Measurements from ENCODE around the gene CMTM7.
"Not testable (repeated sequence)": the region's sequence is repeated elsewhere in the genome, so short reads cannot be mapped to it uniquely, and the experiment has no call there.

The CMTM7 gene

DNA sequence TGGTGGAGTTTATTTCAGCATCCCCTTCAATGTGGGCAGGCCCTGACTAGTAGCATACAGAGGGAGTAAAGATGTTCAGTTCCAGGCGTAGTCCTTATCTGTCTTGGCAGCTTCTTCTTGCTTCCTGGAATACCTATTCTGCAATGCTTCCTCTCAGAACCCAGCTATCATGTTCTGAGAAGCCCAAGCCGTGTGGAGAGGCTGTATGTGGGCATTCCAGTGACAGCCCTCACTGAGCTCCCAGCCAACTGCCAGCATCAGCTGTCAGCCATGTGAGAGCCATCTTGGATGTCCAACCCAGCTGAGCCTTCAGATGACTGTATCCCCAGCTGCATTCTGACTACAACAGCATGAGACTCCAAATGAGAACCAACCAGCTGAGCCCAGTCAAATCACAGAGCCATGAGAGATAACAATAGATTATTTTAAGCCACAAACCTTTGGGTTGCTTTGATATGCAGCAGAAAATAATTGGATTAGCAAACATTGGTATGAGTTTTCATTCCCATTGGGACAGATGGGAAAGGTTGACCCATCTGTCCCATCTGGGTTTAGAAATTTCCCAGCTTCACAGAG is 8.4 kb upstream of the CMTM7 start:
- no peak for DNase-seq

DNA sequence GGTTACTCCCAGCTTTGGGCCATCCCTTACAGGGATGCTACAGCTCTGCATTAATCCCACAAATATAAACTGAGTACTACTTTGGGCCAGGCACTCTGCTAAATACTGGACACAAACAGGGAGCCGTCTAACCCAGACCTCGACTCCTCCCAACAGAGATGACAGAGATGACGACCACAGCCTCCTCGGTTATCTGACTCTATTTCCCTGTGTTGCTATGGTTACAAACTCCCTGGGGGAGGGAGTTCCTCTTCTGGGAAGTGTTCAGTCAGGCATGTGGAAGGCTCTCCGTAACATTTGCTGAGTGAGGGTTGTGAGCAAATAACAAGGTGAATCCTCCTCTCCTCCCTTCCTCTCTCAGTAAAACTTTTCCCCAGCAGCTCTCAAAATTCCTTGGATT is 6.7 kb upstream of the CMTM7 start:
- no peak for DNase-seq

DNA sequence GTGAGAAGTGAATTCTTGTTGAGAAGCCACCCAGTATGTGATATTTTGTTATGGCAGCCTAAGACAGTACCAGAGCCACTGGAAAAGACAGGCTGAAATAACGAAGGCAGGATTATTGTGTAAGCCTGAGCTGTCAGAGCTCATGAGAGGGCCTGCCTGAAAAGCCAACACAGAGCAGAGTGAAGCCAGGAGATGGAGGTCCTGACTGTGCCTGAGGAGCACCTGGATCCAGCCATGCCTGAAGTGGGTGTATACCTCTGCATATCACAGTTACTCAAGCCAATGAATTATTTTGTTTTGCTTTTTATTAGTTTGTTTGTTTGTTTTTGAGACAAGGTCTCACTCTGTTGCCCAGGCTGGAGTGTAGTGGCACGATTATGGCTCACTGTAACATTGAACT is 4.1 kb upstream of the CMTM7 start:
- DNase-seq = no peak

DNA sequence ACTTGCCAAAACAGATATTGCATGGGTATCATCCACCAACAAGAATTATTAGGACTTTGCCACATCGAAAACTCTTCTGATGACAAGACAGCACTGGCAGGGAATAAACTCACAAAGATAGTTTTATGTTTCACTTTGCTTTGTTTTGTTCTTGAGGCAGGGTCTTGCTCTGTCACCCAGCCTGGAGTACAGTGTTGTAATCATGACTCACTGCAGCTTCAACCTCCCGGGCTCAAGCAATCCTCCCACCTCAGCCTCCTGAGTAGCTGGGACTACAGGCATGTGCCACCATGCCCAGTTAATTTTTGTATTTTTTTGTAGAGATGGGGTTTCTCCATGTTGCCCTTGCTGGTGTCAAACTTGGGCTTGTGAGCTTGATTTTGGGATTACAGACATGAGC is 2.1 kb upstream of the CMTM7 start:
- not testable (repeated sequence) for DNase-seq

DNA sequence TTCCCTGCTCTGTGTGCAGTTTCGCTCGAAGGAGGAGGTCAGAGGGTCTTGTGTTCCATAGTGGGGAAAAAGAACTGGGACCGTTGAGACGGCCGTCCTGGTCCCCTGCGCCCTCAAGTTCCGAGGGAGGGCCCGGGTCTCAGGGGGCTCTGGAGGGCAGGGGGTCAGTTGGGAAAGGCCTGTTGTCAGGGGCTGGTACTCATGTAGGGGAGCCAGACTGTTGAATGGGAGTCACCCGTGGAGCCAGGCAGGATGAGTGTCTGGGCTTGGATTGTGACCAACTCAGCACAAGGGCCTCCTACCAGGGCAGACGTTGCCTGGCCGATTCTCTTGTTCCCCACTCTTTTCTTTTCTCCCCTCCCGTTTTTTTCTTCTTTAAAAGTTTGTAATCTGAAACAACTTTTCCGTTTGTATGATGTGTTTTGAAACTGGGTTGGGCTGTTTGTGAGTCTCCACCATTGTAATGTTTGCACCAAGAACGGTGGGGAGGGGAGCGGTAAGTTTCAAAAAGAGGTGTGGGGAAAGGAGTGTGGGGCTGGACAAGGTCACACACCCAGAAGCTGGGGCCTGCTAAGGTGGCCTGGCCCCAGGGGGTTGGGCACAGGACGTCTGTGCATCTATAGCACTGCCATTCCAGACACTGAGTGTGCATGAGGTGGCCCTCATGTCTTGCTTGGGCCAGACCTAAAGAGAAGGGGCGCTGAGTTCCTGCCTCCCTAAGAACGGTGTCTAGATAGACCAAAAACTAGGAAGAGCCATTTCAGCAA is 1.1 kb downstream of the CMTM7 start:
- DNase-seq = no peak

DNA sequence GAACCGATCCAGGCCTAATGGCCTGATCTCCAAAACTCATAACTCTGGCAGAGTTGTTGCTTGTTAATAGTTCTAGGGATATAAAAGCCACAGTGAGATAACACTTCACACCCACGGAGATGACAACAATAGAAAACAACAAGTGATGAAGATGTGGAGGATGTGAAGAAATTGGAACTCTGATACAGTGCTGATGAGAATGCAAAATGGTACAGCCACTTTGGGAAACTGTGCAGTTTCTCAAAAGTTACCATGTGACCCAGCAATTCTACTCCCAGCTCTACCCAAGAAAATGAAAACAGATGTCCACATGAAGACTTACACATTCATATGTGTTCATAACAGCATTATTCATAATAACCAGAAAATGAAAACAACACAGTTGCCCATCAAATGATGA is 3.8 kb downstream of the CMTM7 start:
- no peak for DNase-seq

DNA sequence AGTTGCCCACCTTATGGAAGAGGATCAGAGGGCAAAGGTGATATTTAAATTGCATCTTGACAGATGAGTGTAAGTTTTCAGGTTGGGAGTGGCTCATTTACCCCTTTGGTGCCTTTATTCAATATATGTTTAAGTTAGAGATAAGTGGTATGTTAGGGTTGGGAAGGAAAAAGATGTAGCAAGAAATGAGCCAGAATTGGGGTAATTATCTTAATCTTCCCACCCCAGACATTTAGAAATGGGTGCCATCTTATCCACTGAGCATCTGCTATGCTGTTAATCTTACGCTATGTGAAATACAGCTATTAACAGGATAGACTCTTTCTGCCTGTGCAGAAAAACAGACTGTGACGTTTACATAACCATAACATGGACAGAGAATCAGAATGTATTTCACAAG is 6.3 kb downstream of the CMTM7 start:
- no peak for DNase-seq

DNA sequence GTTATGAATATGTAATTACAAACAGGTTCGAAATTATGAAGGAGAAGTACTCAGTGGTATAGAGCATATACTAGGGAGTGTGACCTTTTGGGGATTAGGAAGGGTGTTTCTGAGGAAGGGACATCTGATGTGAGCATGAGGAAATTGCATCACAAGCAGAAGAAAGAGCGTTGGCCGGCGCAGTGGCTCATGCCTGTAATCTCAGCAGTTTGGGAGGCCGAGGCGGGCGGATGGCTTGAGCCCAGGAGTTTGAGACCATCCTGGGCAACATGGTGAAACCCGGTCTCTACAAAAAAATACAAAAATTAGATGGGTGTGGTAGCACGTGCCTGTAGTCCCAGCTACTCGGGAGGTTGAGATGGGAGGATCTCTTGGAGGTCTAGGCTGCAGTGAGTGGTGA is 6.9 kb downstream of the CMTM7 start:
- DNase-seq = no peak

DNA sequence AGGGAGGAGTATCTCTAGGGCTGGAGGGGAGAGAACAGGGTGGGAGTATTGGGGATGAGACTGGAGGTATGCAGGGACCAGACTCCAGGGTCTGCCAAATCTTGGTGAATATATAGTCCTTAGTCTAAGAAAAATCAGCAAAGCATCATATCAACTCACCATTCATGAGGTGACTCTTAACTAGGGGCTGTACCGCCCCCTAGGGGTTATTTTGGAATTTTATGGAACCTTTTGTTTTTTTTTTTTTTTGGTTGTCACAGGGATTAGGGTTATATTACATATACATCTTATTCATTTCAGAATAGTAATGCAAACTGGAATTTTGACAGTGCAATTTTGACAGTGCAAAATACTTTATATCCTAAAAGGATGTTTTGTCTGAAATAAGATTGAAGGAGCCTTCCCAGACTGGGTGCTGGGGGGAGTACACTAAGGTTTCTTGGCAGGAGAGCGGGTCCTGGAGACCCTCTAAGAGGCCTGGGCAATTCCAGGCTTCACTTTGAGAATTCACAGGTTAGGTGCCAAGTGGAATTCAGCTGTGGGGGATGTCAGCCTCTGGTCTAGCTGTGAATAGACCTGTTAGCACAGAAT is 7.5 kb downstream of the CMTM7 start:
- DNase-seq = peak; percentile 19 to 33

DNA sequence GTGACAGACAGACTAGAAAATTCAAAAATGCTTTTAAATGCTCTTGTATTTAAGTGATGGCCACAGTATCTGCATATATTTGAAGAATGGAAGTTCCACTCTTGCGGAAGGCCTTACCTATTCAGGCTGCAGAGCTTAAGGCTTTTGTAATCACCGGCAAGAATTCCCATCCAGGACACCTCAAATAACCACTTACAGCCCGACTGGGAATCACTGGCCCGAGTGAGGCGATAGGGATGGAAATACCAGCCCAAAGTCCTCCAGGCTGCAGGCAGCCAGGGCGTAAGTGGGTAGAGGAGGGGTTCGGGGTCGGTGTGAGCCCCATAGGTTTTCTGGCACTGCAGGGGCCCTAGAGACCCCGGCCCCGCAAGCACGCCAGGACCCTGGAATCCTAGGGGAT is 9.5 kb downstream of the CMTM7 start:
- no peak for DNase-seq

DNA sequence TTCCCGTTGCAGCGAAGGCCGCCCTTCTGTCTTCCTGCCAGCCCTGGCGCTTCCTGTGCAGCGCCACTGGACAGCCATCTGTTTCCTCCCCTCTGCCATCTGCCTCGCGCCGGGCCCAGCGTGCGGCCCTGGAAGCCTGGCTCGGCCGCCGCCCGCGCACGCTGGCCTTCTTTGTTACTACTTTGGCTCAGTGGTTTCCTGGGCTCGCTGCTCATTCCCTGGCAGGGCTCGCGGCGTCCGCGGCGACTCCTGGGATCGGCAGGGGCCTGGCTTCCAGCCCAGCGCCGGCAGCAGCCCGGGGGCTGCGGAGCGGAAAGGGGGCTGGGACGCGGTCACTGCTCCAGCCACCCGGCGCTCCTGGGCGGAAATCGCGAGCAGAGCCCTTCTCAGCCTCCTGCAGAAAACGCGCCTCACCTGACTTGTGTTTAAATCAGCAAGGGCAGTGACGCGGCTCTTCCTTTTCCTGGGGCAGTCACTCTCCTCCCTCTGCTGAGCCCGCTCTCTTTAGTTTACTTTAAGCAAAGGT is 10.0 kb downstream of the CMTM7 start:
- DNase-seq = peak; percentile 35 to 74

DNA sequence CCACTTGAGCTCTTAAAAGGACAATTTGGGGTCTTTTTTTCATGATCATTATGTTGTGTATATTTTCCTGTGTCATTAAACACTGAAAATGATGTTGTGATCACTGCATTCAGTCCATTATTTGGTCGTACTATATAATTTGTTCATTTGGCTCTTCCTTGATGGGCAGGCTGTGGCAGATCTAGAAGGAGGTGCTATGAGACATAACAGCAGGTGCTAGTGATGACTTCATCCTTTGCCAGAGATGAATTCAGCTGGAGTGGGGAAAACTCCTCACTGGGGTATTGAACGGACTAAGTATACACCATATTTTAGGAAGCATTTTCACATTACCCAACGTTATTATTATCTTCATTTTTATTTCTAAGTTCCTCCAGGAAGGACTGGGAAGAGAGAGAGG is 12.0 kb downstream of the CMTM7 start:
- no peak for DNase-seq

DNA sequence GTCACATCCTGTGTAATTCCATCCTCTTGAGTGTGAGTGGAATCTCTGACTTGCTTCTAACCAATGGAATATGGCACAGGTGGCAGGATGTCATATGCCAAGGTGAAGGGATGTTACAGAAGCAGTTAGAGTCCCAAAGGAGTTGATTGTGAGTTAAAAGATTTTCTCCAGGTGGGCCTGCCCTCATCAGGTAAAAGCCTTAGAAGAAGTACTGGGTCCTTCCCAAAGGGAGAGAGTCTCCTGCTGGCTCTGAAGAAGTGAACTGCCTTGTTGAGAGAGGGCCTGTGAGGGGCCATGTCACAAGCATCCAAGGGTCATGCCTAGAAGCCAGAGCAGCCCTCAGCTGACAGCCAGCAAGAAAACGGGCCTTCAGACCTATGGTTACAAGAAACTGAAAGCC is 13.1 kb downstream of the CMTM7 start:
- no peak for DNase-seq

DNA sequence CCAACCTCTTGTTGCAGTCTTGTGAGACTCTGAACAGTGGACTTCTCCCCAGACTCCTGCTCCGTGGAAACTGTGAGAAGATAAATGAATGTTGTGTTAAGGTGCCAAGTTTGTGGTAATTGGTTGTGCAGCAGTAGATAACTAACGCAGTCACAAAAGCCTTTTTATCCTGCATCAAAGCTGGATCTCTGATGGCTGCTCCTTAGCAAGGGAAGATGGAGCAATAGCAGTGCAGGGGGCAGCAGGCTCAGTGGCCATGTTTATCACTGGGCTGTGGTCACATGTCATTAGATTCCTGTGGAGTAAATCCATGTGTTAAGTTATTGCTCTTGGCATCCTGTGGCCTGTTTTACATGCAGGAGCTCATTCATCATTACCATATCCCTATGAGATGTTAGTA is 13.5 kb downstream of the CMTM7 start:
- no peak for DNase-seq

DNA sequence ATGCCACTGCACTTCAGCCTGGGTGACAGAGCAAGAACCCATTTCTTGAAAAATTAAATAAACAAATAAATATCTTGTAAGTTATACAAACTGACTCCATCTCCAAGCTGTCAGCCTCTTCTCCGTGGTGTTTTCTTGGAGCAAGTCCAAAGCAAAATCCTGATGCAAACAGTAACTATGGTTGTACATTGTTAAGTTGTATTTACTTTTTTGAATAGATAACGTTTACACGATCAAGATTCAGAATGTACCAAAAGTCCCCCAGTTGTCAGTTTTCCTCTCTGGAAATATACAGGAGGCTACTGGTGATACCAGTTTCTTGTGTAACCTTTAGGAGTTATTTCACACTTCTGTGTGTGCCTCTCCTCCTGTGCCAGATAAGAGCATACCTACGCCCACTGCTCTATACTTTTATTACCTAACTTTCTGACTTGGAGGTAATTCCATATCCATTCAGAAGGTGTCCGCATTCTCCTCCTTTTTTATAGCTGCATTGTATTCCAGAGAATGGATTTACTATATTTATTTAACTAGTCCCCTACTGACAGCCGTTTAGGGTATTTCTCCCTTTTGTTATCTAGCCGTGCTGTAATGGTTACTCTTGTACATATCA is 14.2 kb downstream of the CMTM7 start:
- DNase-seq = no peak

DNA sequence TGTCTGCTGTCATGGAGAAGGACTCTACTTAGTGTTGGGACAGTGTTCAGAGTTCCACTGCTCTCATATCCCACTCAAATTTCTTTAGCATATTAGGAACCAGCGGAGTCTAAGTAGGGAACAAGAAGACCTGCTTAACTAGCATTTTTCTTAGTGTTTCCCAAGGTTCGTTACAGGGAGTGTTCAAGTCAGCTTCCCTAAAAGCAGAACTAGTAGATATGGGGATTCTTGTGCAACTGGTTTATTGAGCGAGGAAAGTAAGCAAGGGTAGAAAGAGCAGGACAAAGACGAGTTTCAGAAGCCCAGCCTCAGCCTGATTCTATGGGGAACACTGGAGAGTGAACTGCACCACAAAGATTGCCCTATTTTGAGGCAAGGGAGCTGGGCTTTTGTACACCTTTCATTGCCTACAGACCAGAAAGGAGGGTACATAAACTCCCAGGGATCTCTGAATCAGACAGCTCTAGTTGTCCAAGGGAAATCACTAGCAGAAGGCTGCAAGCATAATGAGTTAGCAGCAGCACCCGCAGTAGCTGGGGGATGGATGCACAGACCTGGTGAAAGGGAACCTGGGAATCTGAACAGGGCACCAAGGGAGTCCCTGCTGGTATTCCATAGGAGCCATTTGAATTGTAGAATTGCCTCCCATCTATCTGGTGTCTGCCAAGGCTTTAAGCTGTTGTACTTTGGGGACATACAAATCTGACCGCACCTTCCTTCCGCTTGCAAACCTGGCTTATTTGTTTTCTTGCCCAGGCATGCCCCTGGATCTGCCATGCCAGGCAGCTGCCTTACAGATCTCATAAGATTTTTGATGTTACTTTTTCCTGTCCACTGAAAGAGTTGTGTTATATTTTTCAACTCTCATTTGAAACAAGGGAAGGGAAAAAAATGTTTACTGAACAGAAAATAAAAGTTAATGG is 15.1 kb downstream of the CMTM7 start:
- DNase-seq = no peak

DNA sequence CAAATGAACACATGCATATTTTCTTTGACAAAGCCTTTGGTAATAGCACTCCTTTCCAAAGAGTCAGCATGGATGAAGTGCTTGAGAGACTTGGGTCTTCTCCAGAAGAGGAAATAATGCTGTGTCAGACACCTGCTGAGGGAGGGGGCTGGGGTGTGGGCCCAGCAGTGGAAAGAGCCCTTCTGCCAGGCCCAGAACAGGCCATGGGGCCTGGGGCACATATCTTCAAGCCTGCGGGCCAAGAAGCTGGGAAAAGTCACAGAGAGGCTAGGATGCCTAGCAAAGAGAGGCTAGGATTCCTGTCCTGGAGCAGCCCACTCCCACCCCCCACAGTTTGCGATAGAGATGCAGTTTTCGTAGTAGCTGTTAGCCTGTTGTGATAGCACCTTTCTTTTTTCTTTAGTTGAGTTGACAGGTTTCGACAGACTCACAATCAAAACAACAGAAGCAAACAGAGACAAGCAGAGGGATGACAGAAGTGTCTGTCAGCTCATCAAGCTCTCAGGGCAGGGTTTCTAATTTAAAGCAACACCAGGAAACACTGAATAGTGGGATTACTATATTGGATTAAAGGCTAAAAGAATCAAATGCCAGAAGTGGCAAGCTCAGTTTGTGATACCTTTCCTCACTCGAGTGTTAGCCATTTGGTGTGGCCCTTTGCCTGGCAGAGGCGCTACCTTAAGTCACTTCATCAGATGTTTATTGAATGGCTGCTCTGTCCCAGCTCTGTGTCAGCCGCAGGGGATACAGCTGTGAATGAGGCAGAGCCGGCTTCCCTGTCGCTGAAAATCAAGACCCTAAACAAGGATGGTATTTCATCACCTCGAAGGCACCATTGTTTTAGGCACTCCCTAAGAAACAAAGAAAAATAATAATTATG is 19.0 kb downstream of the CMTM7 start:
- no peak for DNase-seq

DNA sequence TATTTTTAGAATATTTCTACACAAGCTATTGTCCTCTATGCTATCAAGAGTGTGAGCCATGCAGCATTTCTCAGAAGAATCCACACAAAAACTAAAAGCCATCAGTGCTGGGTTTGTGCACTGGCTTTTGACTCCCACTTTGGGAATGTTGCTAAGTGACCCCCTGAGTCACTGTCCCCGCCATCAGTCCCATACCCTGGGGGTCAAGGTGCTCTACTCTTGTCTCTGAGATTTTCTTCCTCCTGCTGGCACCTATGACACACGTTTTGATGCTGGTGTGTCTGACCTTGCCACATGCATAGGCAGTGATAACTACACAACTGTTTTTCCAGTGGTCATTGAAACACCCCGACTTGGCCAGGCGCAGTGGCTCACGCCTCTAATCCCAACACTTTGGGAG is 19.8 kb downstream of the CMTM7 start:
- DNase-seq = no peak

DNA sequence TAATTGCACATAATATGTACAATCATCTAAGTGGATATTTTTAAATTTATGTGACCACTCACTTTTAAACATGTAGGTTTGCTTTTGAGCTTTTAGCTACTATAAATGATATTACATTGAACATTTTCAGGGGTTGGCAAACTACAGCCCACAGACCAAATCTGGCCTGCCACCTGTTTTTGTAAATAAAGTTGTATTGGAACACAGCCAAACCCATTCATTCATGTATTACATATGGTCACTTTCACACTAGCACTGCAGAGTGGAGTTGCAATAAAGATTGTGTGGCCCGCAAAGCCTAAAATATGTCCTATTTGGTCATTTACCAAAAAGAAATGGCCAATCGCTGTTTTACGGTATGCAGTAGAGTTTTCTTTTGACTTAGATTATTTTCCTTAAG is 21.2 kb downstream of the CMTM7 start:
- DNase-seq = no peak

DNA sequence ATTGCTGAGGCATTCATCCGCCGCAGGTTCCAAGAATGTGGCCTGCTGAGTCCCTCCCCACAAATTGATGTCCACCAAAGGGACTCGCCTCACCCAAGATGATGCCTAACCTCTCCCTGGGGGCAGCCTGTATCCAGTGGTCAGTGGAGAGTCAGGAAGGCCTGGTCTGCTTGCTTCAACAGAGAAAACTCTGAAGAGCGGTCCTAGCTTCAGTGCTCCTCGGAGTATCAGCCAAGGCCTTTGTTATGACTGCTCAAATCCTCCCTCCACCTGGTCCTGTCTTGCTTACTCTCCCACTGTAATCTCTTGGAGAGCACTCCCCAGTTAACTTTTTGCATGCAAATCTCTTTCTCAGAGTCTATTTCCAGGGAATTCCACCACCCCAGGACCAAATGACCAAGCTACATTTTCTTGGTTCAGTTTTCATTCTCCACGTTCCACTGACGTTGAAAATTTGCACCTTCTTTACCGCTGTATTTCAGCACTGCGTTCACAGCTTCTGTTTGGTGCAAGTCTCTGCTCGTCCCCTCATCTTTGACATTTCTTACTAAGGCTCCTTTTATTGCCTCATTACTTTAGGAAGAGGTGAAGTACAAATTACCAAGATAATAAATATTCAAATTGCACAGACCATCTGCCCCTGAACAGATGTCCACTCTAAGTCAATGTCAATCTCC is 22.3 kb downstream of the CMTM7 start:
- DNase-seq = no peak

All from SW 1271 (cell line).